ENCODE data around the gene VASH1. TPM values are rescaled to one million over a fixed set of nuclear protein-coding genes. Genes with fewer than 3 reads are reported as not detected.

The VASH1 gene
- total and polyA plus RNA-seq, 2 of the 13 experiments (the other 11 are each of a cell fraction or from before 2014, with no cell fraction given): 0.11 to 0.24 TPM

GRCh38 chr14:76726551-76726970, 34.7 kb upstream of the VASH1 start:
- Histone ChIP-seq H3K36me3 (replicated peaks in 1 of 2; ENCODE audit: control insufficient read depth in 1 of 2, insufficient read depth in 2 of 2, low read length in 2 of 2) (no peaks in the 10 kb centered on the region), H3K27me3 (ENCODE audit: control insufficient read depth in 1 of 2, insufficient read depth in 2 of 2, low read length in 2 of 2) (peaks cover 2 to 18% of the 10 kb centered on the region in 2 experiments; a peak in 3 of 5 replicates), H2AFZ (ENCODE audit: low read length) (no peak overlapping the region), H3K4me2 (ENCODE audit: low read depth, low read length) (no peak overlapping the region), H3K4me1 (ENCODE audit: insufficient read depth, low read length) (no peaks in the 10 kb centered on the region), H4K20me1 (ENCODE audit: insufficient read depth, low read length) (no peaks in the 10 kb centered on the region), H3K27ac (ENCODE audit: extremely low read length, insufficient read depth, low read length) (no peak overlapping the region), H3K9me3 (ENCODE audit: low read length) (no peaks in the 10 kb centered on the region), H3K4me3 (replicated peaks in 1 of 3; ENCODE audit: insufficient read depth in 1 of 3, low read depth in 2 of 3, low read length in 3 of 3) (no peak overlapping the region), H3K9ac (ENCODE audit: insufficient read depth, low read depth, low read length) (no peak overlapping the region), H3K79me2 (ENCODE audit: insufficient read depth, low read length) (no peaks in the 10 kb centered on the region)
- 25% methylated on average over 7 of the region's 11 CpGs for WGBS (ENCODE audit: low lambda C conversion rate)
- no TSS peak for BruUV-seq (replicated peaks)
- ChIA-PET CTCF (ENCODE audit: low intra/inter-chr PET ratio, low total read pairs) (no interaction called here), POLR2A (no interaction called here)
- DNase-seq (ENCODE audit: low spot score) (no peak), ATAC-seq (no peak), FAIRE-seq (no peak)
- in situ Hi-C loops (cut with HindIII; ENCODE audit: extremely low pct_ligation_motif_present, low pct_unique_long_range_greater_than_20kb): no loop called here
- intact Hi-C loops (cut with micrococcal nuclease; ENCODE audit: unreplicated experiment): no loop called here
- no peak for TF ChIP-seq SRSF9 (IDR thresholded peaks at IDR 0.05; ENCODE audit: borderline replicate concordance, insufficient read depth, low read depth, low read length, poor library complexity, severe bottlenecking)
- TF ChIP-seq ZNF775 (CRISPR knock-in tag; IDR thresholded peaks at IDR 0.05; ENCODE audit: borderline replicate concordance): no peak
- TF ChIP-seq AKAP8 (CRISPR knock-in tag; IDR thresholded peaks at IDR 0.05): no peak
- no peak for TF ChIP-seq CREB1 (IDR thresholded peaks at IDR 0.05)
- no peak for TF ChIP-seq CREB1 (CRISPR knock-in tag; IDR thresholded peaks at IDR 0.05)
- TF ChIP-seq ZNF274 (CRISPR knock-in tag; IDR thresholded peaks at IDR 0.05): no peak
- no peak for TF ChIP-seq ATF2 (CRISPR knock-in tag; IDR thresholded peaks at IDR 0.05)
- no peak for TF ChIP-seq ZFP36L2 (CRISPR knock-in tag; IDR thresholded peaks at IDR 0.05)
- no peak for TF ChIP-seq KLF13 (CRISPR knock-in tag; IDR thresholded peaks at IDR 0.05)
- TF ChIP-seq POLR2AphosphoS2 (IDR thresholded peaks at IDR 0.05; ENCODE audit: low read depth, low read length): no peak
- TF ChIP-seq ZNF607 (CRISPR knock-in tag; IDR thresholded peaks at IDR 0.05; ENCODE audit: borderline replicate concordance): no peak
- TF ChIP-seq ZNF790 (CRISPR knock-in tag; IDR thresholded peaks at IDR 0.05; ENCODE audit: borderline replicate concordance): no peak
- TF ChIP-seq ZNF337 (CRISPR knock-in tag; IDR thresholded peaks at IDR 0.05; ENCODE audit: borderline replicate concordance, low read depth): no peak
- TF ChIP-seq IRX3 (CRISPR knock-in tag; IDR thresholded peaks at IDR 0.05; ENCODE audit: borderline replicate concordance, low read depth): no peak
- TF ChIP-seq CERS6 (CRISPR knock-in tag; IDR thresholded peaks at IDR 0.05): no peak
- TF ChIP-seq DZIP1 (CRISPR knock-in tag; IDR thresholded peaks at IDR 0.05): no peak
- no peak for TF ChIP-seq ARID5B (CRISPR knock-in tag; IDR thresholded peaks at IDR 0.05)
